Aorta (tissue), 5 donors: Measurements from ENCODE around the gene MACROD1. TPM values are rescaled to one million over a fixed set of nuclear protein-coding genes. Genes with fewer than 3 reads are reported as not detected.

Experiments
- ATAC-seq: fragments of 200-7000 bp; cut with Tn5 transposase; one replicate; pipeline ENCODE4 v1.9.1; 2022; ENCODE audit warnings: moderate library complexity; ENCODE audit not compliant: low FRiP score
- DNase-seq, 2 donors: peaks; one replicate each; pipeline ENCODE4 v3.0.0-alpha.2; 2020
- H3K27ac ChIP-seq, 2 donors: one replicate each; pipeline ENCODE4 v1.5.1; 2013; ENCODE audit warnings: low read length in 2 of 2, mild to moderate bottlenecking in 2 of 2, moderate library complexity in 2 of 2, control low read depth in 1 of 2, inconsistent platforms in 1 of 2, low read depth in 1 of 2
- H3K27me3 ChIP-seq, 2 donors: one replicate each; pipeline ENCODE4 v1.6.1; 2013; ENCODE audit warnings: control low read depth in 1 of 2, low read length in 1 of 2, mild to moderate bottlenecking in 1 of 2, moderate library complexity in 1 of 2; ENCODE audit not compliant: insufficient read depth in 2 of 2, control insufficient read depth in 1 of 2
- H3K36me3 ChIP-seq, 2 donors: one replicate each; pipeline ENCODE4 v1.6.1; 2013; ENCODE audit warnings: control low read depth in 1 of 2, low read length in 1 of 2, mild to moderate bottlenecking in 1 of 2; ENCODE audit not compliant: insufficient read depth in 2 of 2, control insufficient read depth in 1 of 2
- H3K4me1 ChIP-seq, 2 donors: one replicate each; pipeline ENCODE4 v1.6.1; 2013; ENCODE audit warnings: low read length in 2 of 2, control low read depth in 1 of 2, mild to moderate bottlenecking in 1 of 2, moderate library complexity in 1 of 2; ENCODE audit not compliant: insufficient read depth in 2 of 2, control insufficient read depth in 1 of 2
- H3K4me3 ChIP-seq, 2 donors: one replicate each; pipeline ENCODE4 v1.5.1; 2013; ENCODE audit warnings: low read length in 2 of 2, control low read depth in 1 of 2, mild to moderate bottlenecking in 1 of 2
- H3K9me3 ChIP-seq: one replicate; pipeline ENCODE4 v1.6.1; 2013; ENCODE audit warnings: mild to moderate bottlenecking, low read length; ENCODE audit not compliant: control insufficient read depth
- WGBS, 2 donors: extraction: QIAGEN DNeasy Blood & Tissue Kit; methylation state at CpG; one replicate each; pipeline ENCODE4 v1.1.7; 2013; 5-methylcytosine and 5-hydroxymethylcytosine counted together
- intact Hi-C, 2 donors: fragments of 100-400 bp; cut with DNase I; formaldehyde crosslinking; loops; one replicate each; pipeline versions ENCODE4 v1.14.2 to v1.15.0; 2022
- polyA plus RNA-seq, 2 donors: library from polyadenylated mRNA; stranded (reverse); fragments of 200-250 nt; gene quantifications; one replicate each; pipeline ENCODE4 v1.2.3, GENCODE V29; 2013
- total RNA-seq, 2 donors: library from RNA; stranded (reverse); fragmentation: NEBNext Ultra II Directional; extraction: Animal tissue kit (Norgen Biotek cat#: 25700); gene quantifications; one replicate each; pipeline ENCODE4 v1.2.1, GENCODE V29; 2021
- donor health status: healthy with polysubstance abuse.
- donor health status: Bipolar disorder and iron deficiency.
- donor health status: DM: no; HTN: no; CAD: no.
- donor health status: DM: no; HTN: no; CAD: no.
- donor health status: DM: yes; HTN: yes; CAD: no.

MACROD1 gene
- total and polyA plus RNA-seq, 4 donors, result 12.7 to 125 (median 65.2) TPM

GRCh38 chr11:64067230-64067993, 98.5 kb downstream of the MACROD1 start:
- WGBS, 2 donors, result 64 to 69% methylated on average over 26 of the region's 26 CpGs
- no peak overlapping the region for H3K4me3 ChIP-seq
- H3K36me3 ChIP-seq, result no peaks in the 10 kb centered on the region
- H3K27ac ChIP-seq, result no peak overlapping the region
- H3K27me3 ChIP-seq, result no peaks in the 10 kb centered on the region
- no peaks in the 10 kb centered on the region for H3K4me1 ChIP-seq
- ATAC-seq, result no peak
- intact Hi-C loops, result no loop called here
- no peak for DNase-seq
- no peaks in the 10 kb centered on the region for H3K9me3 ChIP-seq

GRCh38 chr11:64065712-64066111, 100.2 kb downstream of the MACROD1 start:
- H3K27ac ChIP-seq, result no peak overlapping the region
- WGBS, 2 donors, result 97 to 99% methylated on average over 10 of the region's 10 CpGs
- no peaks in the 10 kb centered on the region for H3K9me3 ChIP-seq
- DNase-seq (no peak), ATAC-seq (no peak)
- intact Hi-C loops, result no loop called here
- no peaks in the 10 kb centered on the region for H3K36me3 ChIP-seq
- no peaks in the 10 kb centered on the region for H3K4me1 ChIP-seq
- no peaks in the 10 kb centered on the region for H3K27me3 ChIP-seq
- H3K4me3 ChIP-seq, result no peak overlapping the region

DNA sequence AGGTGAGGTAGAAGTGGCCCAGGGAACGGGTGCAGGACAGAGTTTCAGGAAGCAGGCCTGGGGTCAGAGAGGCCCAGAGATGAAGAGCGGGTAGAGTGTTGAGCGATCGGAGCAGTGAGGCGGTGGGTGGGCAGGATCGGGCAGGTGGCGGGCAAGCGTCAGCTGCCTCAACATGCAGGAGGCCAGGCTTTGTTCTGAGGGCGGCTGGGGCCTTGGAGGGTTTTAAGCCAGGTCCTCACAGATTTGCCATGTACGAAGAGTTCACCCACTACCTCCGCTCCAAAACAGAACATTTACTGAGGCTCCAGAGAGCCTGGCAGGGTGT, 100.8 kb downstream of the MACROD1 start:
- no peaks in the 10 kb centered on the region for H3K27me3 ChIP-seq
- H3K4me1 ChIP-seq, result no peaks in the 10 kb centered on the region
- DNase-seq (no peak), ATAC-seq (no peak)
- H3K36me3 ChIP-seq, result no peaks in the 10 kb centered on the region
- H3K4me3 ChIP-seq, result no peak overlapping the region
- intact Hi-C loops, result no loop called here
- 97 to 98% methylated on average over 11 of the region's 11 CpGs for WGBS, 2 donors
- H3K9me3 ChIP-seq, result no peaks in the 10 kb centered on the region
- H3K27ac ChIP-seq, result no peak overlapping the region

- Histone ChIP-seq H3K4me3 (no peak overlapping the region), H3K27ac (no peak overlapping the region), H3K4me1 (no peaks in the 10 kb centered on the region), H3K36me3 (no peaks in the 10 kb centered on the region), H3K9me3 (no peaks in the 10 kb centered on the region), H3K27me3 (no peaks in the 10 kb centered on the region)
- no peak for ATAC-seq
- intact Hi-C loops, result no loop called here
- DNase-seq, result no peak
- WGBS, 2 donors, result 74 to 79% methylated on average over 17 of the region's 17 CpGs
Observed at GRCh38 chr11:64064374-64065140, 101.4 kb downstream of the MACROD1 start.

- no peaks in the 10 kb centered on the region for H3K27me3 ChIP-seq
- H3K36me3 ChIP-seq, result no peaks in the 10 kb centered on the region
- ATAC-seq, result no peak
- no peak overlapping the region for H3K27ac ChIP-seq
- H3K9me3 ChIP-seq, result no peaks in the 10 kb centered on the region
- H3K4me3 ChIP-seq, result no peak overlapping the region
- no peak for DNase-seq
- no peaks in the 10 kb centered on the region for H3K4me1 ChIP-seq
- intact Hi-C loops, result no loop called here
- 92 to 94% methylated on average over 13 of the region's 13 CpGs for WGBS, 2 donors
Observed at GRCh38 chr11:64063777-64064176, 102.1 kb downstream of the MACROD1 start.

DNA sequence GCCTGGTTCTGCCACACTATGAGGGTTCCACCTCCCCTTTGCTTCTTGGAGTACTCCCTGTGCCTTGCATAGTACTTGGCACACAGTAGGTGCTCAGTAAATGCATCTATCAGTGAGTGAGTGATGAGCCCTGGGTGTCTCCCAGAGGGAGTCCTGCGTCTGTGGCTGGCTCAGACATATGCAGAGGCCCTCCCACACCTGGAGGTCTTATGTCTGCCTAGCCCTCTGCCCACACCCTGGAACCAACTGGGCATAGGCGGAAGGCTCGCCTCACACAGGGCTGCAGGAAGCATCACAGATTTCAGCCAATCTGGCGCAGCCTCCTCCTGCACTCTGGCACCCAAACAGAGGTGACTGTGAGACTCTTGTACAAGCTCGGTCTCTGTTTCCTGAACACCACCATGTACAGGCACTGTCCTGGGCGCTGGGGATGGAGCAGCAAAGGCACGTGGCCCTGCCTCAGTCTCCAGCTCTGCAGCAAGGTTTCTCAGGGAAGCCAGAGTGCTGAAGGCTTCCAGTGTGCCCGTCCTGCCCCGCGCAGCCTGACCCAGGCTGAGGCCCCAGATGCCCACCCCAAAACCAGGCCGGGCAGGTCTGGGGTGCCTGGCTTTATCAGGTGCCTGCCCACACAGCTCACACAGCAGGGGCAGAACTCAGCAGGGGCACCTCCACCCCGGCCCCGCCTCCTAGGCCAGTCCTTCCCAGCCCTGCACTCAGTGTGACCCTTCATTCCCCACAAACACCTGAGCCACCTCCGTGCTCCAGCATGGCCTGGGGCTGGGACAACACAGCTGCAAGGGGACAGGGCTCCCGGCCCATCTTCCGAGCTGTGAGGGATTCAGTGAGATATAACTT, 103.5 kb downstream of the MACROD1 start:
- H3K9me3 ChIP-seq, result no peaks in the 10 kb centered on the region
- H3K27ac ChIP-seq, result no peak overlapping the region
- no peaks in the 10 kb centered on the region for H3K36me3 ChIP-seq
- ATAC-seq, result no peak
- no peaks in the 10 kb centered on the region for H3K4me1 ChIP-seq
- no peak overlapping the region for H3K4me3 ChIP-seq
- no peaks in the 10 kb centered on the region for H3K27me3 ChIP-seq
- 94% methylated on average over 16 of the region's 16 CpGs for WGBS, 2 donors
- intact Hi-C loops, result no loop called here
- DNase-seq, result no peak

DNA sequence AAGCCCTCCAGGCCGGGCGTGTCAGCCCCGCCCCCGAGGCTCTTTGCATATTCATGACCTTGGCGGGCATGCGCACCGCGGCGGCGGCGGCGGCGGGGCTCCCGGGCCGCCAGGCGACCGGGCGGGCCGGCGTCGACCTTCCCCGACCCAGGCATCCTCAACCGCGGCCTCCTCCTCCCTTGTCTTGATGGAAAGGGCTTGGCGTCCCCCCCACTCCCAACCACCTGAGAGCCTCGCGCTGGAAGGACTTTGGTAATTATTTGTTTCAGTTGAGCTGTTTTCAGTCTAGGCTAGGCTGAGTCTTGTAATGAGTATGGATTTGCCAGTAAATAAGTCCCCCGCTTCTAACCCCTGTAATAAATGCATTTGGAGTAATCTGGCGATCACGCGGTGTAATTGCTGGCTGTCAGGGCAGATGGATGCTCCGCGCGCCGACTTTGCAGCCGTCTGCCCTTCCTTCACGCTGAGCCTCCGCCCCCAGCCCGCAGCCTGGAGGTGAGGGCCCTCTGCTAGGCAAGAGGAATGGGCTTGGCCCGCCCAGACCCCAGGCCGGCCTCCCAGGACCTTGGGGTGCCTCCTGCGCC, 105.0 kb downstream of the MACROD1 start:
- ATAC-seq, result no peak
- Histone ChIP-seq H3K9me3 (no peaks in the 10 kb centered on the region), H3K27ac (no peak overlapping the region), H3K4me3 (peak overlapping the region in 1 of 2 donors; percentile 1), H3K4me1 (no peaks in the 10 kb centered on the region), H3K27me3 (no peaks in the 10 kb centered on the region), H3K36me3 (no peaks in the 10 kb centered on the region)
- DNase-seq, result peak; percentile 64 to 87
- intact Hi-C loops, result no loop called here
- 2 to 3% methylated on average over 26 to 42 of the region's 42 CpGs for WGBS, 2 donors

- Histone ChIP-seq H3K4me1 (no peaks in the 10 kb centered on the region), H3K9me3 (no peaks in the 10 kb centered on the region), H3K27me3 (no peaks in the 10 kb centered on the region), H3K4me3 (peak overlapping the region in 1 of 2 donors; percentile 1), H3K36me3 (no peaks in the 10 kb centered on the region), H3K27ac (no peak overlapping the region)
- DNase-seq, result no peak
- intact Hi-C loops, result no loop called here
- 28% methylated on average over 34 to 35 of the region's 35 CpGs for WGBS, 2 donors
- ATAC-seq, result no peak
Observed at GRCh38 chr11:64060263-64060860, 105.6 kb downstream of the MACROD1 start.
